NCI-H1105 treated with DMSO at 0.1 percent for 48 hours (cell line): Measurements from ENCODE around the gene ZBTB7C.

ENCODE experiments used
- DNase-seq: peaks from one replicate; lab custom pipeline; 2025; lab: John Stamatoyannopoulos, UW

The ZBTB7C gene

DNA sequence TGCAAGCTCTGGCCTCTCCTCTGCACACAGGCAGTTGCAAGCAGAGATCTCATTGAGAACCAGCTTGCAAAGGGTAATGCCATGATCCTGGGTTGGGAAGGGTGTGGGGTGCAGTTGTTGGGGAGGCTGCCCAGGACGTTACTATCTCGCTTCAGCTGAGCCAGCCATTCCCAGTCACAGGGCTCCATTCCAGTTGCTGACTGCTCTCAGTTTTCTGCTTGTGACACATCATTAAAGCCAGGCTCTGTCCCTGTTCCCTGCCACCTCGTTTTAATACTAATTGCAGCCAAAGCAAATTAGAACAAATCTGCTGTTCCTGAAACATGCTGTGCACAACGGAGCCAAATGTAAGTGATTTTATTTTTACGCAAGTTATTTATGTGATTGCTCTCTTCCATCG lies 416.2 kb downstream of the ZBTB7C start:
- no peak for DNase-seq

DNA sequence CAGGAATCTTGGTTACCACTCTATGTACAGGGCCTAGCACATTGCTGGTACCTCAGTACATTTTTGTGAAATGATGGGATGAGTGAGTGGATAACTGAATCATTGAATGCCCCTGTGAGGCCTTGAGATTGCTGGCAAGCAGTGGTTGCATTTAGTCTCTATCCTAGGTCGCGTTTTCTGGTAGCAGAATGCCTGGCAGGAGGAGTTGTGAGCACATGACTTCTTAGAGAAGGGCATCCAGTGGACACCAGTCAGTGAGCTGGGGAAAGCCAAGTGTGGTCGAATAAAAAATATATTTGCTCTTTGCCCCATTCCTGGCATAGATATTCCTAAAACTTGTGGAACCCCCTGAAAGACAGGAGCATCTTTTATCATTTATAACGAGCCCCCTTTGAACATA lies 416.9 kb downstream of the ZBTB7C start:
- DNase-seq = no peak

DNA sequence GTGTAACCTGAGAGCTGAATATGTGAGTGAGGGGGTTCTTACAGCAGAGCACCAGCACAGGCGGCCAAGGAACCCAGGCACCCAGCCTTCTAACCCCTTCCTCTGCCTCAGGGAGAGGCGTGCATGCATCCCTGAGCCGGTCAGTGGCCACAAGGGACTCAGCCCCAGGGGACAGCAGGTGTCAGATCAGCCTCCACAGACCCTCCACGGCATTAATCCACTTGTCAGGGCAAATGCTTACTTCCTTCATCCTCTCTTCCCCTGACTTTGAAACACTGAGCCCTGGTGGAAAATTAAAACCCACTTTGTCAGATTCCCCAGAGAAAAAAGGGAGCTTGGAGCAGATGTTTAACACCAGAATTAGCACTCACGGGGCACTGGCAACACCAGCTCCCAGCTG lies 418.2 kb downstream of the ZBTB7C start:
- no peak for DNase-seq

DNA sequence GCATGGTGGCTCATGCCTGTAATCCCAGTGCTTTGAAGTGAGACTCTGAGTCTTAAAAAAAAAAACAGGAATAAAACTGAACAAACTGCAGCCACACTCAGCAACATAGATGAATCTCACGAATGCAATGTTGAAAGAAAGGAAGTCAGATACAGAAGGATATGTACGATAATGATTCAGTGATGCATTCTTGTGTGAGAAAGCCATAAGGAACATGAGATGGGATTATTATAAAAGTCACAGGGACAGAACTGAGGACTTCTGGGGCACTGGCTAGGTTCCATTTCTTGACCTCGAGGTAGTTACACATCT lies 421.8 kb downstream of the ZBTB7C start:
- DNase-seq = no peak

DNA sequence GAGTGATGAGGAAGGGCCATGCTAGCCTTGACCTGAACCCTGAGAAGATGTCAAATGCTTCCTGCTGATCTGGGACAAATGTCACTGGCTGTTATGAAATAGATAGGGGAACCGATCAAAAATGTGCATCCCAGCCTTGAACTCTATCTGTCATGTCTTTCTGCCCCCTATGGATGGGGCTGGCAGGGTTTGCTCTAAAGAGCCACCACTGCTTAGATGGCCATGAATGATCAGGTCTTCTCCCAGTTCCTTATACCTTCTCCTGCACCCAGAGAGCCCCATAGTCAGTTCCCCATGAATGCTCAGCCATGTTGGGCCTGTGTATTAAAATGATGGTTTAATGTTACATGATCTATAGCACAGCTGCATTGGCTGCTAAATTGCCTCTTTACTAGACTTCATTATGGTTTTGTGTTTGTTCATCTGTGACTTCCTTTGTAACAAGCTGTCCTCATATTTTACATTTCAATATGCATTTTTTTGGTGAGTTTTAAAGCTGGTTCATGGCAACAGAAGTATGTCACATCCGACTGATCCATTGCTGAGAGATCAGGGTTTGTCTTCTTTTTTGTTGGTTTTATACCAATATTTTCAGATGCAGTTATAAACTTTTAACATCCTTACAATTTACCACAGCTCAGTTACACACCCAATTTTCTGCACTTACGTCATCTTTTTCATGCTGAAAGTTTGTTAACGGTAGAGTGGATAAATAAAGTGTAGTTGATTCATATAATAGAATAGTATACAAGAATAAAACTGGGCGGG lies 422.4 kb downstream of the ZBTB7C start:
- DNase-seq = no peak

DNA sequence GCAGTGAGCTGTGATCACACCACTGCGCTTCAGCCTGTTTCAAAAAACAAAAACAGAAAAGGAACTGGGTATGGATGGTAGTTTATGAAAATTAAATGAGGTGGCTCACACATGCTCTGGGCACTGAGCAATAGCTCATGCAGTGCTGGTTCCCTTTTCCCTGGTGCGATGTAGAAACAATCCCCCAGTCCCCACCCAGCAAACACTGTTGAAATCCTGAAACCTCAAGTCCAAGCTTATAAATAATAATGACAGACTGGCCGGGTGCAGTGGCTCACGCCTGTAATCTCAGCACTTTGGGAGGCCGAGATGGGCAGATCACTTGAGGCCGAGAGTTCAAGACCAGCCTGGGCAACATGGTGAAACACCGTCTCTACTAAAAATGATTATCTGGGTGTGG lies 423.3 kb downstream of the ZBTB7C start:
- no peak for DNase-seq

DNA sequence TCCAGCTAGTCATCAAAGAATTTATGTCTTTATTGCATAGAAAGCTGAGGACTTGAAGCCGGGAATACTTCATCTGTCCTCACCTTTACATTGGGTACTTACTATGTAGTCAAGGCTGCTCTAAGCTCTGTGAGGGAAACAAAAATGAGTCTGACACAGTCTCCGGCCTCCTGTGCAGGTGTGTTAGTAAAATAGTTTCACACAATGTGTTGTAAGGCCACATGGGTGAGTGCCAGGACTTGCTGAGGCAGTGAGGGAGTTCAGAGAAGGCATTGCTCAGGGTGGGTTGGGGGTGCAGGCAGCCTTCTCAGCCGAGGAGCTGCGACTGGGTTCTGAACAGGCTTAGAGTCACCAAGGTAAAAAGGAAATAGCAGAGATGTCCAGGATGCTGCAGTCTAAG lies 424.2 kb downstream of the ZBTB7C start:
- no peak for DNase-seq

DNA sequence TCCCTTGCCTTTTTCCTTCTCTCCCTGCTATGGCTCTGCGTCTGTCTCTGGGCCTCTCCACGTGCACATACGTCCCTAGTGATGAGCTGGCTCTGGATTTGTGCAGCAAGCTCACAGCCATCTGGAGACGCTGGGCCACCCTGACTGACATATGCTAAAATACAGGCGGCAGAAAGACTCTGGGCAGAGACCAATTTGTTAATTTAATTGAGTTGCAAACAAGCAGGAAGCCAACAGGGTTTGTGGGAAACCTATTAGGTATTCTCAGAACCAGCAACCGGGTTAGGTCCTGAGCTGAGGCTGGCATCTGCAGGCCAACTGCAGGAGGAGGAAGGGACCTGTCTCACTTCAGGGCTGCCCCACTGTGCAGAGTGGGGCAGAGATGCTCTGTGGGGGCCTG lies 425.2 kb downstream of the ZBTB7C start:
- DNase-seq = no peak

DNA sequence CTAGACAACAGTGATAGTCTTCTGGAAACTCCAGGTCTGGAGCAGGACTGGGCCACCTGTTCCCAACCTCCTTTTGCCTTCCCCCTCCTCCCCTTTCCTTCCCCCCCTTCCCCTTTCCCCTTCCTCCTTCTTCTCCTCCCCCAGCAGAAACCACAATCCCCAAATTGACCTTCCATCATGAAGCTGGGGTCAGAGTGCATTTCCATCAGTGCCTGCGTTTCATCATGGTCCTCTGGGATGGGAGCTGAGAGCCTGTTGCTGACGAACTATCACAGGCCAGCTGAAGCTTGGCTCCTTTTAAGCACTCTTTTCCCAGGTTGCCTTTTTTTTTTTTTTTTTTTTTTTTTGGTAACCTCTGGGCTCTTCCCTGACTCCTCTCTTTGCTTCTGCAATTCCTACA lies 426.1 kb downstream of the ZBTB7C start:
- DNase-seq = no peak

DNA sequence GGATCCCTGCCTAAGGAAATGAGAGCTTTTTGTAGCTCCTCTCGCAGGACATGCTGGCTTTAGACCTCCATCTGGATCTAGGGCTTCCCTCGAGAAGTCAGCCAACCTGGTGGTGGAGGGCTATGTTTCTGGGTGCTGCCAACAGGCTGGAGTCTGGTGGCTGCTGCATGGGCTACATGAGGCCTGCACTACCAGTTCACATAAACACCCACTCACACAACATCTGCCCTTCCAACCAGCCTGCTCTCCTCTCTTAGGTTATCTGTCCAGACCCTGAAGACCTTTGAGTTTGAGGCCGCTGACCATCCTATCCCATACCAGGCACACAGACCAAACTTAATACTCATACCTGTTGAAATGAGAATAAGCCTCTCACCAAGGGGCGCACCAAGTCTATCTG lies 427.4 kb downstream of the ZBTB7C start:
- no peak for DNase-seq

DNA sequence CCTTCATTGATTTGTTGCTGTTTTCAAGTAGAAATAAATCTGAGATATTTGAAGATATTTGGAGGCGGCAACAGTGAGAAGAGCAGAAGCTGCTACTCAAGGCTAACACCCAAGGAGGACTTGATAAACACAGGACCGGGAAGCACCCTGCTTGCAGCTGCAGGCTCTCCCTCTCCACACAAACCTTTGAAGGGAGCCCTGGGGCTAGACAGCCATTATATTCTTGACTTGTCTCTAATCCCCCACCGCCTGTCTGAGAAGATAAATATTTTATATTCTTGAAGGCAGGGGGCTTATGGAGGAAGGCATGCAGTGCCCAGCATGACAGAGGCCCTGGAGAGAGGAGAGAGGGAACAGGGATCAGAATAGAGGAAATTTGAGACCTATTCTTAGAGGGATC lies 427.9 kb downstream of the ZBTB7C start:
- DNase-seq = no peak

DNA sequence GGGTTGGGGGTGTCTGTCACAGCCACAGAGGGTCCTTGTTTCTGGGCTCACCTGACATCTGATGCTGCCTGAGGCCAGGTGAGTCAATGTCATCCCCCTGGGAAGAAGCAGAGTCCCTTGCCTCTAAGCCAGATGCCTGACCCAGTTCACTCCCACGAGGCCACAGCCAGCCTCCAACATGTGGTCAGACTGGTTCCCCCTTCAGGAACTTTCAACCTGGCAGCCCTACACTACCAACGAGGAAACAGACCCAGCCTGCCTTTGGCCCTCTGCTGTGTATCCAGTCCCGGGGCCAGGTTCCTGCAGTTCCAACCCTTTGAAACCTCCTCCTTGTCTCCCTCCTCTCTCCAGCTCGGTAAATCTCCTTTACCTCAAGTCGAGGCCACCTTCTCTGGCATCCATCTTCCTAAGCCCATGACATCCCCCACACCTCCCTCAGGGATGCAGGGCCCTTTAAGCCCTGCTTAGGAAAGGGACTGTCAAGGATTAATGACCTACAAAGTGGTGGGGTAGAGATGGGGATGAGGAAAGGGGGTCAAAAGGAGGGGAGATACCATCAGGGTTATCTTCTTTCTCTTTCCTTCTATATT lies 429.5 kb downstream of the ZBTB7C start:
- DNase-seq = no peak

DNA sequence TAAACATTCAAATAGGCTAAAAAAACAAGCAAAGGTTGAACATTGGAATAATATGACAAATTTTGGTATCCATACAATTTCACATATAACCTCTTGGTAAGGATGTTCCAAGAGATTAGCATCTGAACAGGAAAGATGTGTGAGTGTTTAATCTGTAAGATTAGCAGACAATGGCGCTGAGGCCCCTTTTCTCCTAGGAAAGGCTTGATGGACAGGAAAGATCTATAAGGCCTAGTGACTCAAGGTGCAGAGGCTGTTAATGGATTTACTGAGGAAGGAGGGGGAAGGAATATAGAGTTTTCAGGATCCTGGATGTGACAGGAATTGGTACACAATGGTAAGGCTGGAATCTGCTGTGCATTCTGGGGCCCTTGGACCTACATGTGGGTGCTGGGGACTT lies 430.6 kb downstream of the ZBTB7C start:
- DNase-seq = no peak

DNA sequence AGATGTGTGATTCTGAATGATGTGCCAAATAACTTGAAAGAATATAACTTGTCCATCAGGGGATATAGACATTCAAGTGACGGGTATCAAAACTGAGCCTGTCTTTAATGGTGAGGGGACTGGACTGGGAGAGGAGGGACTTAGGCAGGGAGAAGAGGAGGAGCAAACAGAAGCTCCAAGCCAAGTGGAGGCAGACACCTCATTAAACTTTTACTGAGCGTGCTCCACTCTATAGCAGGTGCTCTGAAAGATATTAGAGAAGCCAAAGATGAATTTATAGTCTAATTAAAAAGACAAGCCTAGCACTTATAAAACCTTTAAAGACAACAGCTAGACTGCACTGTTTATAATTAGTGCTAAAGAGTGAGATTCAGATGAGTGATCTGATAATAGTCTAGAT lies 431.0 kb downstream of the ZBTB7C start:
- peak; percentile 61 for DNase-seq
